Hepatocyte (in vitro differentiated cells): ENCODE data around the gene KCNK4. TPM values are rescaled to one million over a fixed set of nuclear protein-coding genes. Genes with fewer than 3 reads are reported as not detected.
A peak's percentile ranks its signal among the peaks of the same experiment; 100 is the strongest.

Source experiments
- DNase-seq: peaks from one replicate; pipeline ENCODE4 v3.0.0-alpha.2; 2016; ENCODE audit warnings: low spot score
- H2AFZ ChIP-seq: fragments of 200-600 bp; sonication (generic); 2 replicates; pipeline ENCODE4 v1.6.0; 2016; ENCODE audit warnings: antibody characterized with exemption, mild to moderate bottlenecking
- H3K27ac ChIP-seq: fragments of 200-600 bp; sonication (generic); 2 replicates; pipeline ENCODE4 v1.5.1; 2016; ENCODE audit warnings: mild to moderate bottlenecking
- H3K27me3 ChIP-seq: fragments of 200-600 bp; sonication (generic); 2 replicates; pipeline ENCODE4 v1.6.1; 2016
- H3K36me3 ChIP-seq: fragments of 200-600 bp; sonication (generic); replicated peaks from 2 replicates; pipeline ENCODE4 v1.5.1; 2016; ENCODE audit warnings: low read depth; ENCODE audit not compliant: insufficient read depth
- H3K4me1 ChIP-seq: fragments of 200-600 bp; sonication (generic); 2 replicates; pipeline ENCODE4 v1.5.1; 2016; ENCODE audit warnings: mild to moderate bottlenecking, moderate library complexity; ENCODE audit not compliant: insufficient read depth
- H3K4me2 ChIP-seq: fragments of 200-600 bp; sonication (generic); 2 replicates; pipeline ENCODE4 v1.6.0; 2016
- H3K4me3 ChIP-seq: fragments of 200-600 bp; sonication (generic); 2 replicates; pipeline ENCODE4 v1.5.1; 2016; ENCODE audit warnings: mild to moderate bottlenecking
- H3K79me2 ChIP-seq: fragments of 200-600 bp; sonication (generic); 2 replicates; pipeline ENCODE4 v1.6.0; 2017; ENCODE audit warnings: mild to moderate bottlenecking
- H3K9me2 ChIP-seq: fragments of 200-600 bp; sonication (generic); replicated peaks from 2 replicates; pipeline ENCODE4 v1.6.0; 2017; ENCODE audit warnings: mild to moderate bottlenecking; ENCODE audit not compliant: insufficient read depth
- H3K9me3 ChIP-seq: fragments of 200-600 bp; sonication (generic); 2 replicates; pipeline ENCODE4 v1.5.1; 2016; ENCODE audit warnings: low read depth, mild to moderate bottlenecking
- H4K20me1 ChIP-seq: fragments of 200-600 bp; sonication (generic); 2 replicates; pipeline ENCODE4 v1.6.0; 2016; ENCODE audit warnings: mild to moderate bottlenecking; ENCODE audit not compliant: insufficient read depth, poor library complexity, severe bottlenecking
- CTCF ChIP-seq: fragments of 200-600 bp; sonication (generic); IDR thresholded peaks from 2 replicates; pipeline ENCODE4 v1.5.1; 2016; ENCODE audit warnings: antibody characterized with exemption, mild to moderate bottlenecking; ENCODE audit not compliant: poor library complexity
- EZH2 ChIP-seq: fragments of 200-600 bp; sonication (generic); IDR thresholded peaks from 2 replicates; pipeline ENCODE4 v1.6.1; 2016; ENCODE audit warnings: antibody characterized with exemption, mild to moderate bottlenecking, borderline replicate concordance
- EZH2phosphoT487 ChIP-seq: fragments of 200-600 bp; sonication (generic); IDR thresholded peaks from one replicate; pipeline ENCODE4 v1.6.1; 2018; ENCODE audit warnings: antibody characterized with exemption, mild to moderate bottlenecking, low read depth, moderate library complexity; ENCODE audit not compliant: unreplicated experiment, severe bottlenecking
- WGBS: methylation state at CpG from one replicate; pipeline ENCODE4 v1.1.6; 2016; ENCODE audit warnings: low lambda C conversion rate; ENCODE audit errors: missing lambda C conversion rate; 5-methylcytosine and 5-hydroxymethylcytosine counted together
- polyA plus RNA-seq: library from polyadenylated mRNA; unstranded; fragments of >200 nt; fragmentation: Nextera tagmentation; extraction: Ambion mirVana; gene quantifications from 2 replicates; pipeline ENCODE4 v1.2.1, GENCODE V29; 2016
- total RNA-seq: library from RNA; depleted of rRNA; stranded (reverse); fragments of >200 nt; gene quantifications from 2 replicates; pipeline ENCODE4 v1.2.3, GENCODE V29; 2014

KCNK4 gene
- total and polyA plus RNA-seq, 2 experiments from 2014 or later, result not detected

GRCh38 chr11:64249563-64250414 lies 41.3 kb upstream of the KCNK4 start:
- Histone ChIP-seq H3K27me3 (no peaks in the 10 kb centered on the region), H3K4me2 (no peak overlapping the region), H3K4me1 (peaks cover 21% of the 10 kb centered on the region), H3K9me2 (no peaks in the 10 kb centered on the region), H2AFZ (no peak overlapping the region), H3K4me3 (no peak overlapping the region), H3K9me3 (no peaks in the 10 kb centered on the region), H3K79me2 (peaks cover 32% of the 10 kb centered on the region), H3K36me3 (no peaks in the 10 kb centered on the region), H4K20me1 (peaks cover 5% of the 10 kb centered on the region), H3K27ac (no peak overlapping the region)
- DNase-seq, result no peak
- TF ChIP-seq CTCF (no peak), EZH2 (no peak), EZH2phosphoT487 (no peak)
- 89% methylated on average over 8 of the region's 8 CpGs for WGBS

- Histone ChIP-seq H3K9me3 (no peaks in the 10 kb centered on the region), H3K4me1 (peaks cover 21% of the 10 kb centered on the region), H3K9me2 (no peaks in the 10 kb centered on the region), H3K4me2 (peak overlapping the region; percentile 97), H3K27ac (no peak overlapping the region), H4K20me1 (peaks cover 5% of the 10 kb centered on the region), H3K27me3 (no peaks in the 10 kb centered on the region), H3K79me2 (peaks cover 24% of the 10 kb centered on the region), H2AFZ (peak overlapping the region; percentile 69), H3K4me3 (peak overlapping the region; percentile 65), H3K36me3 (no peaks in the 10 kb centered on the region)
- peak; percentile 58 for DNase-seq
- no peak for TF ChIP-seq CTCF
- TF ChIP-seq EZH2, result no peak
- no peak for TF ChIP-seq EZH2phosphoT487
- WGBS, result 30% methylated on average over 9 of the region's 13 CpGs
Observed at GRCh38 chr11:64250415-64251015, 40.6 kb upstream of the KCNK4 start.

- no peaks in the 10 kb centered on the region for H3K36me3 ChIP-seq
- H3K4me1 ChIP-seq, result peaks cover 21% of the 10 kb centered on the region
- peak within 1 kb of the TSS; percentile 82 for H3K4me3 ChIP-seq
- peak within 1 kb of the TSS; percentile 69 for H3K27ac ChIP-seq
- WGBS, result no CpG with 5 or more reads among the region's 75 CpGs
- peak; percentile 87 for DNase-seq
- TF ChIP-seq CTCF, result peak; percentile 81
- TF ChIP-seq EZH2, result no peak
- H3K4me2 ChIP-seq, result peak within 1 kb of the TSS; percentile 99
- no peaks in the 10 kb centered on the region for H3K9me2 ChIP-seq
- H3K27me3 ChIP-seq, result no peaks in the 10 kb centered on the region
- H3K9me3 ChIP-seq, result no peaks in the 10 kb centered on the region
- H2AFZ ChIP-seq, result peak within 1 kb of the TSS; percentile 74
- H3K79me2 ChIP-seq, result peaks cover 18% of the 10 kb centered on the region
- peaks cover 5% of the 10 kb centered on the region for H4K20me1 ChIP-seq
Observed at GRCh38 chr11:64251016-64251752, 39.9 kb upstream of the KCNK4 start, which contains the start of gene PLCB3. Gene PLCB3, plus strand, starts transcription at chr11:64251530. Its CDS starts 120 bp downstream, at chr11:64251650.
